Measurements from ENCODE around the gene SYK. TPM values are rescaled to one million over a fixed set of nuclear protein-coding genes. Genes with fewer than 3 reads are reported as not detected.
"Not testable (repeated sequence)": the region's sequence is repeated elsewhere in the genome, so short reads cannot be mapped to it uniquely, and the experiment has no call there.

Gene SYK
- total RNA-seq, 3 donors from 2014 or later, result 0.48 to 3.8 (median 0.63) TPM

DNA sequence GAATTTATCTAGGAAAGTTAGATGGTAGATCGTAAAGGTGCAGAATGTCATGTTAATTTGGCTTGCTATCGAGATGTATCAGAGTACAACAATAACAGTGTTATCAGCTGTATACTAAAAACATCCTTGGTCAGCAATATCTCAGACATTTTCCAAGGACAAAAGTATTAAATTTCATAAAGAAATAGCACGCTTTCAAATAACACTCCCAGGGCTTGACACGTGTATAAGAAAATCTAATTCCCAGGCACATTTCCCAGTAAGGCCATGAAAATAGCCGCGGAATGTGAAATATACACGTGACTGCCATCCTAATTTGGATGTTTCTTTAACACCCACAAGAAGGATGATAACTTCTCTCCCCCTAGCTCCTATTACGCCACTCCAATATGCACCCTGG, 17.7 kb upstream of the SYK start:
- no peak overlapping the region for H3K4me3 Mint-ChIP-seq
- no peaks in the 10 kb centered on the region for H3K4me1 Mint-ChIP-seq (ENCODE audit: low read depth)
- H3K27me3 Mint-ChIP-seq (ENCODE audit: low read depth), result peaks cover 15% of the 10 kb centered on the region
- no peak for ATAC-seq
- no peaks in the 10 kb centered on the region for H3K36me3 Mint-ChIP-seq (ENCODE audit: insufficient read depth)
- no peak for DNase-seq
- no peaks in the 10 kb centered on the region for H3K9me3 Mint-ChIP-seq

DNA sequence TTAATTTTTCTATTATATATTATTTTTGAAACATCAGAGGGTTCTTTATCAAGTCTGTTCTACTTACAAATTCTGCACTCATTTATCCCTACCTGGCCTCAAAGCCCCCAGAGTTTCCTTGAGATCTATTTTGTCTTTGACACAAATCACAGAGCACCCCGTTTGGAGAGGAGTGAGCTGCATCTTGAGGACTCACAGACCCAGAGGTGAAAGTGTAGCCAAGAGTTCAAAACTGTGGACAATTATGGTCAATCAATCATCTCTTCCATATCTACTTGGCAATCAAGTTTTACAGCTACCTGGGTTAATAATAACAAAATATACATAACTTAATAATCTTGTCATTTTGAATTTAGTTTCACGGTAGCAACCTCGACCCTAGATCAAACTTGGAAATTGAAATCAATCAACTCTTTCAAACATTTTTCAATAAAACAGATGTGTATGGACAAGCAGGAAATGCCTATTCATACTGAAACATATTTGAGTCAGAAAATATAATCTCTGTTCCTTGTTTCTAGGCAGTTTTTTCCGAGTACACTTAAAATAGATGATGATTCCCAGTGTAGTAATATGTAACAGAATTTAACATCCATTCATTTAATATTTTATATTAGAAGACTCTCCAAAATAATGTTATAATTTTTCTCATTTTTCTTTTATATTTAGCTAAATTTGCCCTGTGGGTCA, 13.7 kb upstream of the SYK start:
- ATAC-seq (no peak), DNase-seq (no peak)
- Mint-ChIP-seq H3K4me1 (ENCODE audit: low read depth) (no peaks in the 10 kb centered on the region), H3K27me3 (ENCODE audit: low read depth) (peaks cover 37% of the 10 kb centered on the region), H3K36me3 (ENCODE audit: insufficient read depth) (no peaks in the 10 kb centered on the region), H3K9me3 (peaks cover 5% of the 10 kb centered on the region), H3K4me3 (no peak overlapping the region)

DNA sequence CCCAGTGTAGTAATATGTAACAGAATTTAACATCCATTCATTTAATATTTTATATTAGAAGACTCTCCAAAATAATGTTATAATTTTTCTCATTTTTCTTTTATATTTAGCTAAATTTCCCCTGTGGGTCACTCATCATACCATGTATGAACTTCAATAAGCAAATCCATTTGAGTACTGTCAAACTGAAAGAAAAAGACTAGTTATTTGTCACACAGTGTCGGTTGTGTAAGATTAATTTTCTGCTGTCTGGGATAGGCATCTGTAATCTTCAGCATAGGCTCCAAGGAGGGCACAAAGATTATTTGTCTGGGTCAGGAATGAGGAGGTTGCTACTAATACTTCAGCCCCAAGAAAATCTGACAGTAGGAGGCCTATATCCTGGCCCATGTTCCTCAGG, 13.1 kb upstream of the SYK start:
- not testable (repeated sequence) for H3K9me3 Mint-ChIP-seq; H3K4me1 Mint-ChIP-seq (ENCODE audit: low read depth); DNase-seq; H3K36me3 Mint-ChIP-seq (ENCODE audit: insufficient read depth); H3K4me3 Mint-ChIP-seq; ATAC-seq
- peaks cover 39% of the 10 kb centered on the region for H3K27me3 Mint-ChIP-seq (ENCODE audit: low read depth)

DNA sequence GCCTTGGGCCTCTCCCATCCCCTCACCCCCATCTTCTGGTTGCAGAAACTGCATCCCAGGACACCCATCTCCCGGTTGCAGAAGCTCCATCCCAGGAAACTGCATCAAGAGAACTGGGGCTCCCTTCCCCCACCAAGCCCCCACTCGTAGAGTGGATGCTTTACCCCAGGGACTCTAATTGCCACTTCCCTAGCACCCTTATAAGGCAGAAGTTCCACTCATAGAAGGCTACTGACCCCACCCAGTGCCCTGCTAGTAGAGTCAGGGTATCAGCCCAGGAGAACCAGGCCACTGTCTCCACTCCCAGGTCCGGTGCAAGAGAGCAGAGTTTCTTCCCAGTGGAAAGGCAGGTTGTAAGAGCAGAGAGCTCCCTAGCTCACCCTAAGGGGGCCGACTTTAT, 12.2 kb upstream of the SYK start:
- Mint-ChIP-seq H3K27me3 (ENCODE audit: low read depth) (peaks cover 39% of the 10 kb centered on the region), H3K4me3 (no peak overlapping the region), H3K4me1 (ENCODE audit: low read depth) (peaks cover 3% of the 10 kb centered on the region), H3K36me3 (ENCODE audit: insufficient read depth) (no peaks in the 10 kb centered on the region), H3K9me3 (peaks cover 8% of the 10 kb centered on the region)
- ATAC-seq (no peak), DNase-seq (no peak)

DNA sequence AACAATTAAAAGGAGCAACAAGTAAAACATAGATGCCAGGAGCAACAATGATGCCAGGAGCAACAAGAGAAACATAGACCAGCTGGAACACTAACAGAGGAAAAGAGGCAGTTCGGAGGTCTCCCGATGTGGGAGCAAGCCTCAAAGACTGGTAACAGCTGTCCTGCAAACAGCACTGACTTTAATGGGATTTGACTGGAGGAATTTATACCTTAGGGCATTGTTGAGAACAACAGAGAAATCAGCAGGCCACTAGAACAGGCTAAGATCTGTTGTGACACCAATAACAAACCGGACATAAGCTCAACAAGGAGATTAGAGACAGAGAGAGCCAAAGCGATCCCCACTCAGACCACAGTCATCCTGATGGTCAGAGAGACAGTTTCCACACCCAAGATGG, 11.8 kb upstream of the SYK start:
- Mint-ChIP-seq H3K36me3 (ENCODE audit: insufficient read depth) (no peaks in the 10 kb centered on the region), H3K27me3 (ENCODE audit: low read depth) (peaks cover 39% of the 10 kb centered on the region), H3K4me1 (ENCODE audit: low read depth) (peaks cover 3% of the 10 kb centered on the region), H3K9me3 (peaks cover 8% of the 10 kb centered on the region), H3K4me3 (no peak overlapping the region)
- DNase-seq, result no peak
- no peak for ATAC-seq

DNA sequence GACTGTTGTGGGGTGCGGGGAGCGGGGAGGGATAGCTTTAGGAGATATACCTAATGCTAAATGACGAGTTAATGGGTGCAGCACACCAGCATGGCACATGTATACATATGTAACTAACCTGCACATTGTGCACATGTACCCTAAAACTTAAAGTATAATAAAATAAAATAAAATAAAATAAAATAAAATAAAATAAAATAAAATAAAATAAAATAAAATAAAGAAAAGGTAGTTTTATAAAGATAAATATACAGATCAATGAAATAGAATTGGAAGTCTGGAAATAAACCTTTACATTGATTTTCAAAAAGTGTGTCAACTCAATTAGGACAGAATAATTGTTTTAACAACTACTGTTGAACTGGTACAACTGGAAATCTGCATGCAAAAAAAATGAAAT, 8.6 kb upstream of the SYK start:
- not testable (repeated sequence) for DNase-seq; H3K4me3 Mint-ChIP-seq; H3K36me3 Mint-ChIP-seq (ENCODE audit: insufficient read depth); ATAC-seq; H3K4me1 Mint-ChIP-seq (ENCODE audit: low read depth); H3K9me3 Mint-ChIP-seq
- peaks cover 34% of the 10 kb centered on the region for H3K27me3 Mint-ChIP-seq (ENCODE audit: low read depth)

DNA sequence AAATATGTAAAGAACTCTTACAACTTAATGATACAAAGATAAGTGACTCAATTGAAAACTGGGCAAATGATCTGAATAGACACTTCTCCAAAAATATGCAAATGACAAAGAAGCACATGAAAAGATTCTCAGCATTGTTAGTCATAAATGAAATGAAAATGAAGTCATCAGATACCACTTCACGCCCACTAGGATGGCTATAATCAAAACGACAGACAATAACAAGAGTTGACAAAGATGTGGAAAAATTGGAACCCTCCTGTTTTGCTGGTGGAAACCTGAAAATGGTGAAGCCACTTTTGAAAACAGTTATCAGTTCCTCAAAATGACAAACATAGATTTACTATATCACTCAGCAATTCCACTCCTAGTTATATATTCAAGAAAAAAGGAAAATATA, 7.9 kb upstream of the SYK start:
- H3K36me3 Mint-ChIP-seq (ENCODE audit: insufficient read depth), result no peaks in the 10 kb centered on the region
- peaks cover 32% of the 10 kb centered on the region for H3K27me3 Mint-ChIP-seq (ENCODE audit: low read depth)
- no peak overlapping the region for H3K4me3 Mint-ChIP-seq
- no peak for DNase-seq
- peak; percentile 51 to 62 for ATAC-seq
- H3K9me3 Mint-ChIP-seq, result peaks cover 8% of the 10 kb centered on the region
- H3K4me1 Mint-ChIP-seq (ENCODE audit: low read depth), result peaks cover 3% of the 10 kb centered on the region

DNA sequence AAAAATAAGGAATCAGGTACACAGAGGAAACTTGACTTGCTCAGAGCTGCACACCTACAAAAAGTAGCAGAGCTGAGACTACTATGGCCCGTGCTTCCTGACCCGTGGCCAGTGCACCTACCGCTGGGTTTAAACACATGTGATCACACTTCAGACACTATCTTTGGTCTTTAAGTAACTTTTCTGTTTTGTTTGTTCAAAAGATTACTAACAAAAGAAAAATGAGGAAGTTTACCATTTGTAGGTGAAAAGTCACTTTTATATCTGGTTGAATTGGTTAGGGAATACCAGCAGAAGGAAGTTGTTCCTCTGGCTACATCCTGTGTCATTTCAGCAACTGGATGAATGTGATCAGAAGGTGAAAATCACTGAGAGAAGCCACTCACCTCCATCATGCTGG, 6.5 kb upstream of the SYK start:
- H3K9me3 Mint-ChIP-seq, result peaks cover 8% of the 10 kb centered on the region
- peaks cover 28% of the 10 kb centered on the region for H3K27me3 Mint-ChIP-seq (ENCODE audit: low read depth)
- H3K36me3 Mint-ChIP-seq (ENCODE audit: insufficient read depth), result no peaks in the 10 kb centered on the region
- H3K4me3 Mint-ChIP-seq, result no peak overlapping the region
- peaks cover 3% of the 10 kb centered on the region for H3K4me1 Mint-ChIP-seq (ENCODE audit: low read depth)
- DNase-seq (no peak), ATAC-seq (no peak)

DNA sequence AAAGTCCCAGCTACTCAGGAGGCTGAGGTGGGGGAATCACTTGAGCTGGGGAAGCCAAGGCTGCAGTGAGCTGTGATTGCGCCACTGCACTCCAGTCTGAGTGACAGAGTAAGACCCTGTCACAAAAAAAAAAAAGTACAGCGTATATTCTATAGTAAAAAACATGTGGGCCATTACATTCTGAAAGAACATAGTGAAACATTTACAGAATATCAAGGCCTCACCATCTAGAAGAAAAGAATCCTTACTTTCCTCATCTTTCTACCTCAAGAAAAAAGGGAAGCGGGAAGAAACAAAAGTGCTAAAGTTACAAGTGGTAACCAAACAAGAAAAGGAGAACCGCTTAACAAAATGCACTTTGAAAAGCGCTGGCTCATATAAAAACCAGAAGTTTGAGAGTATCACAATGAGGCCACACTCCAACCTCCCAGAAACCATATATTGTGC, 5.7 kb upstream of the SYK start:
- no peak for ATAC-seq
- Mint-ChIP-seq H3K4me1 (ENCODE audit: low read depth) (peaks cover 3% of the 10 kb centered on the region), H3K4me3 (no peak overlapping the region), H3K27me3 (ENCODE audit: low read depth) (peaks cover 33% of the 10 kb centered on the region), H3K36me3 (ENCODE audit: insufficient read depth) (no peaks in the 10 kb centered on the region), H3K9me3 (peaks cover 6% of the 10 kb centered on the region)
- DNase-seq, result no peak

DNA sequence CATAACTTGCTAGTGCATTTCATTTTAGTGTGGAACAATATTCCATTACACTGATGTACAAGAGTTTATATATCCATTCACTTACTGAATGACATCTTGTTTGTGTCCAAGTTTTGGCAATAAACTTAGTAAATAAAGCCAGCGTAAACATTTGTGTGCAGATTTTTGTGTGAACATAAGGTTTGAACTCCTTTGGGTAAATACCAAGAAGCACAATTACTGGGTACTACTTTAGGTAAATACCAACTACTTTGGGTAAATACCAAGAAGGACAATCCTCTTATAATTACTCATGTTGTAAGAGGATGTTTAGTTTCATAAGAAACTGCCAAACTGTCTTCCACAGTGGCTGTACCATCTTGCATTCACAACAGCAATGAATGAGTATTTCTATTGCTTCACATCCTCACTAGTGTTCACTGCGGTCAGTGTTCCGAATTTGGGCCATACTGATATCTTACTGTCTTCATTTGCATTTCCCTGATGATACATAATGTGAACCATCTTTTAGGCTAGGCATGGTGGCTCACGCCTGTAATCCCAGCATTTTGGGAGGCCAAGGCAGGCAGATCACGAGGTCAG, 2.3 kb upstream of the SYK start:
- DNase-seq (no peak), ATAC-seq (no peak)
- Mint-ChIP-seq H3K9me3 (no peaks in the 10 kb centered on the region), H3K4me1 (ENCODE audit: low read depth) (peaks cover 4% of the 10 kb centered on the region), H3K27me3 (ENCODE audit: low read depth) (peaks cover 36% of the 10 kb centered on the region), H3K4me3 (no peak overlapping the region), H3K36me3 (ENCODE audit: insufficient read depth) (no peaks in the 10 kb centered on the region)

DNA sequence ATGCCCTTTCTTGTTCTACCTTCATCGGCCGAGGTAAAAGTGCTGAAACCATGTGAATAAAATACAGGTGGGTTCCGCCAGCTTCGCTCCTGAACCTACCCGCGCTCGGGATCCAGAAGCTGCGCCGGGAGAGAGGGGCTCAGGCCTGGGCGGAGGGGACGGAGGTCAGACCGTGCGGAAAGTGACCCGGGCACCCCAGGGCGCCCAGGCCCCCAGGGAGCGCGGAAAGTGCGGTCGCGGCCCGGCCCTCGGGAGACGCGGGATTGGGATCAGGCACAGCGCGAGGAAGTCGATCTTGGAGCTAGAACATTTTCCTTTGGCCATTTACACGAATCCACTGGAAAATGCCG, 329 bp downstream of the SYK start:
- Mint-ChIP-seq H3K4me1 (ENCODE audit: low read depth) (peaks cover 9% of the 10 kb centered on the region), H3K36me3 (ENCODE audit: insufficient read depth) (no peaks in the 10 kb centered on the region), H3K27me3 (ENCODE audit: low read depth) (peaks cover 50% of the 10 kb centered on the region), H3K9me3 (no peaks in the 10 kb centered on the region), H3K4me3 (peak overlapping the region; percentile 76)
- ATAC-seq, result no peak
- DNase-seq, result no peak

DNA sequence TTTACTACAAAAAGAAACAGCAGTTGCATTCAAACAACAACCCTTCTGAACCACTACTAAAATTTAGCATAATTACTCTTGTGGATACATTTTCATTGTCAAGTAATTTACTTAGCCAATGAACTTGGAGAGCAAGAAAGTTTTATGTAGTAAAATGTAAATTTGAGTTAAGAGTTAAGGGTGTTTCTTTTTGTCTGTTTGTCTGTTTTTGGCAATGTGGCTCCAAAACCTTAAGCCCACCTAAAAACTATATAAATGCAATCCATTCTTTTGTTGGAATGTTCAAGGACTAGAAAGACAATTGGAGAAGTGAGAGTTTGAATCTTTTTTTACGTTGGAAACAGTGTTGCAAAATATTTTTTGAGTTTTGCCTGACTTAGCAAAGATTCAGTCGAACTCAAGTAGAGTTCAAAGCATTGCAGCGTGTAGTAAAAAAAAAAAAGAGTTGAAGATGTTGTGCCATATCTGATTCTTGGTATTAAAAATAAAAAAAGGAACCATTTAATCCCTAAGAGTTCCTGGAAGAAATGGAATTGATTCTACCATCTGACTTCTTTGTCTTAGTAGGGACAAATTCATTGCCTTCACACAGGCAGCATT, 867 bp downstream of the SYK start:
- ATAC-seq (no peak), DNase-seq (no peak)
- Mint-ChIP-seq H3K4me1 (ENCODE audit: low read depth) (peaks cover 9% of the 10 kb centered on the region), H3K36me3 (ENCODE audit: insufficient read depth) (no peaks in the 10 kb centered on the region), H3K27me3 (ENCODE audit: low read depth) (peaks cover 49% of the 10 kb centered on the region), H3K4me3 (peak overlapping the region; percentile 76), H3K9me3 (no peaks in the 10 kb centered on the region)

DNA sequence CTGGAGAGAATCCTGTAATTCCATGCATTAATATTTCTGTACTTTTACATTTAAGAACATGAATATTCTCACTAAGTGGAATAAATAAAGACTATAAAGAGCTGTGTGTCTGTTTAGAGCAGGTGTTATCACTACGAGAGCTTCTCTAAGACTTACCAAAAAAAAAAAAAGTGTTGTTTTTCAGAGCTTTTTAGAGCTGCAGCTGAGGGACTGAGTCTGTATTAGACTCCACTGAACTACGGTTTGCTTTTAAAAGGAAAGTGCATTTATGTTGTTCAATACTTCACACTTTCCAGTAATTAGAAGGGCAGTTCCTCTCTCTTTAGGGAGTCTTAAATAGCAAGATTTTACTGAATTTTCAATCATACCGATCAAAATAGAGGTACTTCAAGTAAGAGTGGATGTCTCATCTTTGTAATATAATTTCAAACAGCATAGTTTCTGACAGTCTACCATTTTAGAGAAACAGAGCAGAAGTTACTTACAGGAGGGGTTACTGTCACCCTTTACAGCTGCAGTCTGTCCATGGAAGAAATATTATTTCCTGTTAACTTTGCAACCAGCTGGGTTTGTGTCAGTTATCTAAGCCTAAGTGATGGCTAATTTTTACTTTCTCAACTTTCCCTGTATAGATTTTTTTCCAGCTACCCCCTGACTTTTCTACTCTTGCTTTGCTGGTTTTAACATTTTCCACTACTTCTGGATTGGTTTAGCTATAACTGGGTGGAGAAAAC, 2.4 kb downstream of the SYK start:
- Mint-ChIP-seq H3K9me3 (no peaks in the 10 kb centered on the region), H3K27me3 (ENCODE audit: low read depth) (peaks cover 53% of the 10 kb centered on the region), H3K4me3 (no peak overlapping the region), H3K4me1 (ENCODE audit: low read depth) (peaks cover 13% of the 10 kb centered on the region), H3K36me3 (ENCODE audit: insufficient read depth) (no peaks in the 10 kb centered on the region)
- ATAC-seq (no peak), DNase-seq (no peak)

DNA sequence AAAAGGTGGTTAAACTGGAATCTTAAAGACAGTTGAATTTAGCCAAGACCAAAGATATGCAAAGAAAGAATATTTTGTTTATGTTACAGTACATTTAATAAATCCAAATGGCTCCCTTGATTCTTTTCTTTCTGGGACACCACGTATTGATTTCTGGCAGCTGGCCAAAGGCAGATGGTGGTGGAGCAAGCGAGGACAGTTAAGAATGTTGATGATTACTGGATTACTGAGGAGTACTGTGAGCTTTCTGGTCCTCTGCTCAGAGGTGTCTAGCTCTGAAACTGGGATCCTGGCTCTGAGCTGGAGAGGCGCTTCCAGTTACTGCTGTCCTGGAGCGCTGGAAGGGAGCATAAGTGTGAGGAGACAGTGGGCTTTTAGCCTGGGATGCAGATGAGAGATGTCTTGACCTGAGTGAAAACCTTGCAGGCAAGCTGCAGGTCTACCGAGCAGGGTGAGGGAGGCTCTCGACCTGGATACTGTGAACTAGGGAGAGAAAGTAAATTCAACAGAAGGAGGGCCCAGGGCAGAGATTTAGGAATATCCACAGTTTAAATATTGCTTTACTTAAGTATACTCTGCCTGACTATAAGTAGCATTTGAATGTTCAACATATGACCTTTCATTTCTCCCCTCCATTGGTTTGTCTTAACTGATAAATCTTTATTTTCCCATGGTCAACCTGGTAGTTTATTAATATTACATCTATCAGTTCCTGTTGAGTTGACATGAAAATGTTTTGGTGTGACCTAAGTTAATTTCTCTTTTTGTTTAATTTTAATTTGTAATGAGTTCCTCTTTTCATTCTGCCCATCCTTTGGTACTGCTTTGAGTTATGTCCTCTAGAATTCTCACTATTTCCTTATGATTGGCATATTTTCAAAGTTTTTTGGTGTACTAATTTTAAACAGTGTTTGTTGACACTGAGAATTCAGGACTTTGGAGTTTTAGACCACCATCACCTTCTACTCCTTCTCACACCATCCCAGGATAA, 3.7 kb downstream of the SYK start:
- DNase-seq (no peak), ATAC-seq (no peak)
- H3K9me3 Mint-ChIP-seq, result no peaks in the 10 kb centered on the region
- no peaks in the 10 kb centered on the region for H3K36me3 Mint-ChIP-seq (ENCODE audit: insufficient read depth)
- no peak overlapping the region for H3K4me3 Mint-ChIP-seq
- H3K4me1 Mint-ChIP-seq (ENCODE audit: low read depth), result peaks cover 13% of the 10 kb centered on the region
- peaks cover 58% of the 10 kb centered on the region for H3K27me3 Mint-ChIP-seq (ENCODE audit: low read depth)
